NCI-H2107 (cell line): ENCODE measurements around the gene LRP4.
A peak's percentile ranks its signal among the peaks of the same experiment; 100 is the strongest.

Experiments used
- DNase-seq: peaks from one replicate; lab custom pipeline; 2025; lab: John Stamatoyannopoulos, UW

The LRP4 gene

DNA sequence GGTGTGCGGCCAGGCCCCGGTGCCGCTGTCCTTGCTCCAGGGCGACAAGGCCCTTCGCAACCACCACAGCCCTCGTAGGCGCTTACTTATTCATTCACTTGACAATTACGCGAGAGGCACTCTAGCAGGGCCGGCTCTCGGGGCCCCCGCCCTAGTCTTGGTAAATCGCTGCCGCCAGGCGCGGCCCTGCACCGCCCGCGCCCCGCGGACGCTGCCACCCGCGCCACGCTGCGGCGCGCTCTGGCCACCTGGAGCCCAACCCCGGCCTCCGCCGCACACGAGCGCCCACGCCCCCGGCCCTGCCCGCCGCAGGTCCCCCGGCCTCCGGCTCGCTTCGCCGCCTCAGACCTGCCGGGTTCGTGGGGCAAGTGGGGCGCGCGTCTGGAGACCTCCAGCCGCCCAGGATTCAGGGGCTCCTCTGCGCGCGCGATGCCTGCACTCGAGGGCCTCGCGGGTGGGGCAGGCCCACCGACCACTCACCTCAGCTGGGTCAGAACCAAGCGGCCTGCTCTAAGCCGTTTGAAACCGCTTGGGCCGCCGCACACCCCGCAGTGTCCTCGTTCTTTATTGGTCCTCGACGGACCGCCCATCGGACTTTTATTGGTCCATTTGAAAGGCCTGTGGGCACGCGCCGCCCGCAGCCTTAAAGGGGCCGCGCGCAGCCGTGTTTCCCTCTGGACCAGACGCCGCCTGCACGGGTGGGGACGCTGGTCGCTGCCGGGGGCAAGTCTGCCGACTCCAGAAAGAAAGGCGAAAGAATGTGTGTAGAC lies 72.4 kb downstream of the LRP4 start, which contains the start of gene CKAP5:
CKAP5 (minus strand) TSS at position 541 of the 770 bp plus-strand sequence. CDS start 25,049 bp downstream, outside the sequence.
- DNase-seq: peak; percentile 64

GRCh38 chr11:46845440-46845739 lies 73.0 kb downstream of the LRP4 start:
- DNase-seq: no peak

DNA sequence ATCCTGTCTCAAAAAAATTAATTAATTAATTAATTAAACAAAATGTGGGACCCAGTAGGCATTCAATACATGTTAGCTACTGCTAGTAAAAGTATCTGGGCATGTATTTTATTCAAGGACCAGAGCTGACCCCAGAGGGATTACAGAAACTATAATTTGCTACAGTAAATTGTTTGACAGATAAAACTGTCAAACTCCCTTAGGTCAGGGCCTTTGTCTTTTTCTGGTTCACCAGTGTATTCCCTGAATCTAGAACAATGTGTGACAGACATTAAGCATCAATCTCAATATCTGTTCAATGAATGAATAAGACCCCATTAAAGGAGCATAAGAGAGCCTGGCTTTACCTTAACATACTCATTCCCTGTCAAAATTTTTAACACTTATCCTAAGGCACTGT lies 78.2 kb downstream of the LRP4 start:
- no peak for DNase-seq

DNA sequence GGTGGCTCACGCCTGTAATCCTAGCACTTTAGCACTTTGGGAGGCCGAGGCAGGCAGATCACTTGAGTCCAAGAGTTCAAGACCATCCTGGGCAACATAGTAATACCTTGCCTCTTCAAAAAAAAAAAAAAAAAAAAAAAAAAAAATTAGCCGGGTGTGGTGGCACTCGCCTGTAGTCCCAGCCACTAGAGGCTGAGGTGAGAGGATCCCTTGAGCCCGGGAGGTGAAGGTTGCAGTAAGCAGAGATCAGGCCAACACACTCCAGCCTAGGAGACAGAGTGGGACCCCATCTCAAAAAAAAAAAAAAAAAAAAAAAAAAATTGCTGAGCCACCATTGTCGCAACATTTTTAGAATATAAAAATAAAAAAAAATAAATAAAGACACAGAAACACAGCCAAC lies 79.8 kb downstream of the LRP4 start:
- DNase-seq: no peak

DNA sequence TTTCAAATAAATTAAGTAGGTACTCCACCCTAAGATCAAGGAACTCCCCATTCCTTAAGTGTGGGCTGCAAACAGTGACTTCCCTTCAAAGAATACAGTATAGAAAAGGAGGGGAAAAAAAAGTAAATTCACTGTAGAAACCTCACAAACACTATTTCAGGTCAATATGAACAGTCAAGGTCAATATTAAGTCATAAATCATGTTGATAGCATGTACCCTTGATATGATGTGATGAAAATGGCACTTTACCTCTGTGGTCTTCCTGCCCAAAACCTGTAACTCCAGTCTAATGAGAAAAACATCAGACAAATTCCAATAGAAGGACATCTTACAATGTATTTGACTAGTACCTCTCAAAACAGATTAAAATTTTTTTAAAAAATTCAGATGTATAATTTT lies 80.5 kb downstream of the LRP4 start:
- DNase-seq: no peak

DNA sequence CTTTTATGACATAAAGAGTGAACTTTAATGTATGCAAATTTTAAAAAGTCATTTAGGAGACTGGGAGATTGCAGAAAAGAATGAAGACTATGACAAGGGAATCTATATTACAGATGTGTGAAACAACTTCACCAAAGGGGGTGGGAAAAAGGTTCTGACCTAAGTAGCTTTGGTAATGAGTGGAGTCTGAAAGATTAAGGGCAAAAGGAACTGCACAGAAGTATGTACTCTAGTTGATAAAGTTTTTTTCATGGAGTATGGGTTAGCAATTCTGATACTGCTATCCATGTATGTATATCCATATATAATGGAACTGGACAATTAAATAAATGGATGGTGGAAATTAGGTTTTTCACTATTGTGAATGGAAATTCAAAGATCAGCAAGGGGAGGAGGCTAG lies 81.5 kb downstream of the LRP4 start:
- DNase-seq: no peak

- no peak for DNase-seq
Measured at GRCh38 chr11:46836431-46836830, 81.9 kb downstream of the LRP4 start.

DNA sequence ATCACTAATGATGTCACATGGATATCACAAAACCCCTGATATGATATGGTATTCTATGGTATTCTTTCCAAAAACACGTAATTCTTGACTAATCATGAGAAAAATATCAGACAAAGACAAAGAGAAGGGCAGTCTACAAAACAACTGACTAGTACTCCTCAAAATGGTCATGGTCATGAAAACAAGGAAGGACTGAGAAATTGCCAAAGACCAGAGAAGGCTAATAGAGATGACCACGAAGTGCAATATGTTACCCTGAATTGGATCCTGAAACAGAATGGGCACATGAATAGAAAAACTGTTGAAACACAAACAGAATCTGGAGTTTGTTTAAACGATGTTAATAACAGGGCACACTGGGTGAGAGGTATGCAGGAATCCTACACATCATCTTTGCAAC lies 82.5 kb downstream of the LRP4 start:
- DNase-seq: no peak

DNA sequence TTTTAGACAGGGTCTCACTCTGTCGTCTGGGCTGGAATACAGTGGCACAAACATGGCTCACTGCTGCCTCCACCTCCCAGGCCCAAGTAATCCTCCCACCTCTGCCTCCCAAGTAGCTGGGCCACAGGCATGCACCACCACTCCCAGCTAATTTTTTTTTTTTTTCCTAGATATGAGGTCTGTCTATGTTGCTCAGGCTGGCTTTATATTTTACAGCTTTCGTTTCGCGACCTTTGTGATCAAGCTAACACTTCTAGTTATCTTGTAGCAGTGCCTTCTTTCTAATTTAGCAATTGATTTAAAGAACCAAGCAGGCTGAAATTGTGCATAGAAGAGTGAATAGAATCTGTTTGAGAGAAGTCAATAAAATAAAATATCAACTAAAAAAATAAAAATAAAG lies 83.5 kb downstream of the LRP4 start:
- no peak for DNase-seq

DNA sequence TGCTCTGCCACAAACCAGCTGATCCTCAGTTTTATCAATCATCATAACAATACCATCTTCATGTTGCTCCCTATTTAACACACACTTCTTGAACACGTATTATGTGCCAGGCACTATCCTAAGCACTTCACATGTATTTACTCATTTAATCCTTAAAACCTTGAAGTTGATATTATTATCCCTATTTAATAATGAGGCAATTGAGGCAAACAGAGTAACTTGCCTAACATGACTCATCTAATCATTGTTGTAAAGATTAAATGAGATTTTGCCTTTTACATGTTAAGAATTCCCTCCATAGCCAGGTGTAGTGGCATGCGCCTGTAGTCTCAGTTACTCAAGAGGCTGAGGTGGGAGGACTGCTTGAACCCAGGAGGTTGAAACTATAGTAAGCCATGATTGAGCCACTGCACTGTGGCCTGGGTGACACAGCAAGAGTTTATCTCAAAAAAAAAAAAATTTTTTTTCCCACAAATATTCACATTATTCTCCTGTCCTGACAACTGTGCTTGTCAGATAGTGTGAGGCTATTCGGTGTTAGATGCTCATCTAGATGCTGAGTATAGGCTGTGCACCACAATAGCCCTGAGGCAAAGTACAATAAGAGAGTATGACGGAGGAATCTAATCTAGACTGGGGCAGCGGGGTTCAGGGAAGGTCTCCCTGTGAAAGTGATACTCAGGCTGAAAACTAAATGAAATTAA lies 85.7 kb downstream of the LRP4 start:
- no peak for DNase-seq

DNA sequence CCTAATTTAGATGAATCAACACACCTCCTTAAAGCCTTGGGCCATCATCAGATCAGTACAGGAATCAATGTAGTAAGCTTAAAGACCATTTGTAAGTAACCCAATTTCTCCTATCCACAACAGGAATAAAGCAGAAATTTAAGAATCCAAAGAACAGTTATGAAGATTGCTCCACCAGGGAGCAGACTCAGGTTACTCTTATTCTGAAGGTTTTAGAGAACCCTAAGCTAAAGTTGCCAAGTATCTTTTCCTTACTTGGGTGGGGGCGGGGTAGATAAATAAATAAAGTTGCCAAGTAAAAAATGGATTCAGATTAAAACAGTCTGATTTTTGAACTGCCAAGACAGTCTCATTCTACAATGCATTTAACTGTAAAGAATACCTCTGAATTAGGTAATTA lies 90.4 kb downstream of the LRP4 start:
- DNase-seq: no peak

DNA sequence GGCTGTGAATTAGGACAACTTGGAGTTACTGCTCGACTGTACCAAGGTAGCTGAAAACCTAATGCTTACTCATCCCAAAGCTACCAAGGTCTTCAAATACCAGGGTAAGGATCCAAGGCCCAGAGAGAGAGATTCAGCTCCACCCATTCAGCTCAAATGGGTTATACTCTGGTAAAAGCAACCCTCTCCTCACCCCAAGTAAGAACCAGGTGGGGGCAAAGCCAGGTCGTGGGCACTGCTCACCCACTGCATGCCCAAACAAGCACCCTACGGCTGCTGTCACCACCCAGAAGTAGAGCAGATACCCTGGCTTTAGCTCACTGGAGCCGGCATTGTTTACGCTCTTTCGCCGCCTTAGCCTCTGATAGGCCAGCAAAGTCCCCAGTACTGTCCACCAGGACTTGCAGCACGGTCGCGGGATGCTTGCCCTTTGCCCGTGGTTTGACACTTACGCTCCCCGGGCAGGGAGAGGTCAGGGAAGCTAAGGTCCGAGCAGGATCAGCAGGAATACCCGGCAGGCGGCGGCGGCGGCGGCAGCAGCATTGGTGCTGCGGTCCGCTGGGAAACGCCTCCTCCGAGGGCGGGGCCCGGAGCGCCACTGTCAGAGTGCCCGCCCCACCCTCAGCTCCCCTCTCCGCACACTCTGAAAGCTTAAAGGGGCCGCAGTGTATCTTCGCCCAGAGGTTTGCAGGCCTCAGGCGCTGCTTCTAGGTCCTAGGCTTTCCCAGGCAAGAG lies 91.9 kb downstream of the LRP4 start:
- peak; percentile 24 for DNase-seq

DNA sequence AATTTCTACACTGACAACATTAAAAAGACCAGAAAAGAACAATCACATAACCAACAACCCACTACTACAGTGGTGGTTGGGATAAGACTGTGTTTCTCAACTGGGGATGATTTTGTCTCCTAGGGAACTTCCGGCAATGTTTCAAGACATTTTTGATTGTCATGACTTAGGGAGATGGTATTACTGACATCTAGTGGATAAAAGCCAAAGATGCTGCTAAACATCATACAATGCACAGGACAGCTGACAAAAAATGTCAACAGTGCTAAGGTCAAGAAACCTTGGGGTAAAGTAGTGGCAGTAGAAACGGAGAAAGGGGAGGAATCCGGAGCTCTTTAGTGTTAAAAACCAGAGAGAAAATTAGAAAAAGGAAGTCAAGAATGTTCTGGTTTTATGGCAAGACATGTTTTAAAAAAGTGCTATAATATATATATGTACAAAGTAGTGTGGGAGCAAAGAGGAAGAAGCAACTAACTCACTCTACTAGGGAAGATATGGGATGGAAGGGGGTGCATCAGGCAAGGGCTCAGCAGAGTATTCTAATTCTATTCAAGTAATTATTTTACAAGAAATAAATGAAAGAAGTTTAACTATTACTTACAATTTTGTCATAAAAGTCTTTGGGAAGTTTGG lies 109.4 kb downstream of the LRP4 start:
- no peak for DNase-seq
